GM19397 (cell line): ENCODE data around the gene CACNA1B.
"Not testable (repeated sequence)": the region's sequence is repeated elsewhere in the genome, so short reads cannot be mapped to it uniquely, and the experiment has no call there.

Experiments
- ATAC-seq: cut with Tn5 transposase; IDR thresholded peaks from one replicate; pipeline ENCODE4 v1.9.1; 2021; ENCODE audit warnings: mild to moderate bottlenecking, moderate library complexity; ENCODE audit not compliant: unreplicated experiment

Gene CACNA1B

DNA sequence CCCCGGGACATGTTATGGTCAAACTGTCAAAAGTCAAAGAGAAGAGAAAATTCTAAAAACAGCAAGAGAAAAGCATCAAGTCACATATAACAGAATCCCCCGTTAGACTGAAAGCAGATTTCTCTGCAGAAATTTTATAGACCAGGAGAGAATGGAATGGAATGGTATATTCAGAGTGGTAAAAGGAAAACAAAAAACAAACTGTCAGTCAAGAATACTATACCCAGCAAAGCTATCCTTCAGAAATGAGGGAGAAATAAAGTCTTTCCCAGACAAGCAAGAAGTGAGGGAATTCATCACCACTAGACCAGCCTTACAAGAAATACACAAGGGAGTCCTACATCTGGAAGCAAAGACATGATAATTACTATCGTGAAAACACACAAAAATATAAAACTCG, 208.0 kb downstream of the CACNA1B start:
- ATAC-seq = no peak

DNA sequence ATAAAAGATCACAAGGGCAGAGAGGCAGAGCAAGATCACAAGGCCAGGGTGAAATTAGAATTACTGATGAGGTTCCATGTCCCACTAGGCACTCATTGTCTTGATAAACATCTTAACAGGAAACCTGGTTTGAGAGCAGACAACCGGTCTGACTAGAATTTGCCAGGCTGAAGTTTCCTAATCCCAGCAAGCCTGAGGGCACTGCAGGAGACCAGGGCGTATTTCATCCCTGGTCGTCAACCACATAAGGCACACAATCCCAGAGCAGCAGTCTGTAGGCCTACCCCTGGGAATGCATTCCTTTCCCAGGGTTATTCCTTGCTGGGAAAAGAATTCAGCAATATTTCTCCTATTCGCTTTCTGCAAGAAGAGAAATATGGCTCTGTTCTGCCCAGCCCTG, 214.5 kb downstream of the CACNA1B start:
- ATAC-seq = not testable (repeated sequence)

DNA sequence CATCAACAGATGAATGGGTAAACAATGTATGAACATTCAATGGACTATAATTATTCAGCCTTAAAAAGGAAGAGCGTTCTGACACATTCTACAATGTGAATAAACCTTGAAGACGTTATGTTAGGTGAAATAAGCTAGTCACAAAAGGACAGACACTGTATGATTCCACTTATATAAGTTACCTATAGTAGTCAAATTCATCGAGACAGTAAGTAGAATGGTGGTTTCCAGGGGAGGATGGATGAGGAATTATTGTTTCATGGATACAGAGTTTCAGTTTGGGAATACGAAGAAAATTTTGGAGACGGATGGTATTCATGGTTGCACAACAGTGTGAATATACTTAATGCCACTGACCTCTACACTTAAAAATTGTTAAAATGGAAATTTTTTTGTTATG, 216.4 kb downstream of the CACNA1B start:
- ATAC-seq = no peak

DNA sequence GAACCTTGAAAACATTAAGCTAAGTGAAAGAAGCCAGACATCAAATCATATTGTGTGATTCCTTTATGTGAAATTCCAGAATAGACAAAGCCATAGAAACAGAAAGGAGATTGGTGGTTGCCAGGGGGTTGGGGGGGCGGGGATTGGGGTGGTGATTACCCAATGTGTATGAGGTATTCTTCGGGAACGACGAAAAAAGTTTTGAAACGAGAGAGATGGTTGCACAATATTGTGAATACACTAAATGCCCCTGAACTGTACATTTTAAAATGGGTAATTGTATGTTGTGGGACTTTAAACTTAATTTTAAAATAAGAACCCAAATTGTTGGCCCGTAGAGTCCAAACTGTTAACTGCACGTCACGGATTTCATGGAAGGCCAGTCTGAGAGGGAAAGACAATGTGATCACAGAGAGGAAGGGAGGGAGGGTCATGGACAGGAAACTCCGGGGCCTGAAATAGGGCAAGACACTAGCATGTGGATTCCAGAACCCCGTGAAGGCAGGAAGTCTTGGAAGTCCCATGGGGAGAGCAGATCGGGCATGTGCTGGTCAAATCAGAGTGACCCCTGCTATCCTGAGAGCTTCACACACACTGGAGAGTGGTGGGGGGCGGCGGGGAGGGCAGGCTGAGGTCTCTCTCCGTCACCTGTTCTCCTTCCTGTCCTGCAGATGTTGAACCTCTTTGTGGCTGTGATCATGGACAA, 218.4 kb downstream of the CACNA1B start:
- ATAC-seq = no peak

DNA sequence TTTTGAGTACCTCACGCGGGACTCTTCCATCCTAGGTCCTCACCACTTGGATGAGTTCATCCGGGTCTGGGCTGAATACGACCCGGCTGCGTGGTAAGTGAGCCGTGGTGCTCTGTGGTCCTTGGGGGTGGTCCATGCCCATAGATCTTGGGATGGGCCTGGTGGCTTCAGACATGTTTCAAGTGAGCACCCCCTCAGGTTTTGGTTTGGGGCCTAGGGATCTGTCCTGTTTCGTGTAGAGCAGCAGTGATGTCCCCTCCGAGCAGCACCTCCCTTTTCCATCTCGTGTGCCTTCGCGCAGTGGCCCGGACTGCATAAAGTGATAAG, 218.9 kb downstream of the CACNA1B start:
- ATAC-seq = no peak

DNA sequence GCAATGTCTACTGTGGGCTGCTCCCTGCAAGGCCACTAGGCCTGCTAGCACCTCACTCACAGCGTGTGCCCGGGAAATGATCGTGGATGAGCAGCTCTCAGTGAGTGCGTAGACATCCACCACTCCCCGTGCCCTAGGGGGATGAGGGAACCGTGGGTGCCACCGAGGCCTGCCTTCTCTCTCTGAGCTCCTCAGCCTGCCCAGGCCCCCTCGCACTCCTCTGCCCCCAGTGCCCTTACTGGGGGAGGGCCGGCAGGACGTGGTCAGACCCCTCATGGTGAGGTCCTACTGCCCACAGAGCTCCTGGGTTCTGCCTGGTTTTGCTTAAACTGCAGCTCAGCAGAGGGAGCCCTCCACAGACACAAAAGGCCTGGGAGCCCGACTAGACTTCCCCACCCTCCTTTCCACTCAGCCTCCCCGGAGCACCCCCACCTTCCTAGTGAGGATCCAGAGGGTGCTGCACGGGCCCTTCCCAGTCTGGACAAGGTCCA, 220.0 kb downstream of the CACNA1B start:
- no peak for ATAC-seq

DNA sequence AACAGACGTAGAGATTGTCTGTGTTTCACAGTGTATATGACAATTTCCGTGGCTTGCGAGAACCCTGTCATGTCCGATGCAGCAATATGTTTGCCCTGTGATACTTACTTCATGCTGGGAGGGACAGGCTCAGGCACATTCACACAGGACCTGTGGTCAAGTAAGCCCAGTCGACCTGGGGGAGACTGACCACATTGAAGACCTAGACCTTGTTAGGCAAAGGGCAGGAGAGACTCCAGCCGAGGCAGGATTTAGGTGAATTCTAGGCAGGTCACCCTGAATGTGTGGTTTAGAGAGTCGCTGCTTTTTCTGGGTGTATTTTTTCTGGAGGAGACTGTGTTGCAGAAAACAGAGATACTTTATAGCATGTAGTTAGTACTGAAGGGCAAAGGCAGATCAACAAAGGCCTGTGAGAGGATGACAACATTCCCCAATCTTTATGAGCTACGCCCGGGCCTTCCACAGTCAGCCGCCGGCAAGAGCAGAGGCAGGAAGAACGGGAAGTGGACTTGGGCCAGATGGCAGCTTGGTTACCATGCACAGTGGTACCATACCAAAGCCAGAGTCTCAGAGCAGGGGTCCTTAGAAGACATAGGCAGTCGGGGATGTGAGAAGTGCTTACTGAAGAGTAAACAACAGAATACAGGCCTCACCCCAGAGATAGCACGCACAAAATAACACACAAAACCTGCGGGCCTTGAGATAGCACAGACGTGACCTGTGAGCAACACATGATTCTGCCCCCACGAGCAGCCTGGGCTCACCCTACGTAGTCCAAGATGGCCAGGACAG, 220.7 kb downstream of the CACNA1B start:
- no peak for ATAC-seq

DNA sequence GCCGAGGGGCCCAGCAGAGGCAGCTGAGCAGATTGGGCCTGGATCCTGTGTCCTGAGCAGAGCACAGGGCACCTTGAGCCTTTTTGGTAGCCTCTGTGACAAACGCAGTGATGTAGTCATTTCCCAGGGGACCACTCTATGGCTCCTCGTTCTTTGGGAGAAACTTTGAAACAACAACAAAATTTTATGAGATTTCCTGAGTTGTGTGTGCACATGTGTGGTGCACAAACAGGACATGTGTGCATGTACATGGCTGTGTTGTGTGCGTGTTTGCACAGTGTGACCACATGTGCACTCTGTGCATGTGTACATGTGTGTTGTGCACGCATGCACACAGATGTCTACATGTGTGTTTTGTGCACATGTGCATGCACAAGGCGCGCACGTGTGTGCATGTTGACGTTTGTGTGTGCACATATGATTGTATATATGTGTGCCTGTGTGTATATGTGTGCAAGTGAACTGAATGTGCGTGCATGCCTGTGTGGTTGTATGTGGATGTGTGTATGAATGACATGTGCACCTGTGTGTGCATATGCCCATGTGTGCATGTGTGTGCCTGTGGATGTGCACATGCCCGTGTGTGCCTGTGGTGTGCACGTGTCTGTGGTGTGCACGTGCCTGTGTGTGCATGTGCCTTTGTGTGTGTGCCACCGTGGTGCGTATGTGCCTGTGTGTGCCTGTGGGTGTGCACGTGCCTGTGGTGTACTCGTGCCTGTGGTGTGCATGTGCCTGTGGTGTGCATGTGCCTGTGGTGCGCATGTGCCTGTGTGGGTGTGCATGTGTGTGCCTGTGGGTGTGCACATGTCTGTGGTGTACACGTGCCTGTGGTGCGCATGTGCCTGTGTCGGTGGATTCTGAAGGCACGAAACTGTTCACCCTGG, 221.6 kb downstream of the CACNA1B start:
- no peak for ATAC-seq

DNA sequence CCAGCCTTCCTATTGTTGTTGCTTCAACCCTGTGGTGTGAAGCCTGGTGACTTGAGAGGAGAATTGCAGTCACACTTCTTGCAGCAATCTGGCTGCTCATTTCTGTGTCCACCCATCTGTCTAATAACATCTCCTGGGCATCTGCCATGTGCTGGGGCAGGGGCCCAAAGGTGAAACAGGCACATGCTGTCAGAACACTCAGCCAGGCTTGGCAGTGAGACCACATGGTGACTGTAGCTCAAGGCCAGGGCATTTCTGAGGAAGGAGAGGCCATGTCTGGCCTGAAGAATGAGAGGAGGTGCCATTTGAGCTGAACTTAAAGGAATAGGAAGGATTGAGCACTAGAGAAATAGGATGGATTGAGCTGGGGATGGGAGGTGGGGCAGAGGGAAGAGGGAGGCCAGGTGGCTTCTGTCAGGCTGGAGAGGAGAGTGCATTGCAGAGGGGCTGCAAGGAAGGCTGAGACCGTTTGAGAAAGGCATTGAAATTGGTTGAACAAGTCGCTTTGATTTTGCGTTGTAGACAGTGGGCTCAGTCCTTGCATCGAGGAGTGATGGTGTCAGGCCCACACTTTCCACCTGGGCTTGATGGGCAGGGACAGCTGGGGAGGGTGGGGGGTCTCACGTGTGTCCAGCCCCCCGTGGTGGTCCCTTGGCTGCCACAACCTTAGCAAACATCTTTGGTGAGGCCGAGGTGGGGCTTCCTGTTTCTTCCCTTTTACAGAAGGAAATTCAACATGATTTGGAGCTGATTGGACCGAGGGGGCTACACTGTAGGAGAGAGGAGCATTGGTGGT, 222.4 kb downstream of the CACNA1B start:
- no peak for ATAC-seq

DNA sequence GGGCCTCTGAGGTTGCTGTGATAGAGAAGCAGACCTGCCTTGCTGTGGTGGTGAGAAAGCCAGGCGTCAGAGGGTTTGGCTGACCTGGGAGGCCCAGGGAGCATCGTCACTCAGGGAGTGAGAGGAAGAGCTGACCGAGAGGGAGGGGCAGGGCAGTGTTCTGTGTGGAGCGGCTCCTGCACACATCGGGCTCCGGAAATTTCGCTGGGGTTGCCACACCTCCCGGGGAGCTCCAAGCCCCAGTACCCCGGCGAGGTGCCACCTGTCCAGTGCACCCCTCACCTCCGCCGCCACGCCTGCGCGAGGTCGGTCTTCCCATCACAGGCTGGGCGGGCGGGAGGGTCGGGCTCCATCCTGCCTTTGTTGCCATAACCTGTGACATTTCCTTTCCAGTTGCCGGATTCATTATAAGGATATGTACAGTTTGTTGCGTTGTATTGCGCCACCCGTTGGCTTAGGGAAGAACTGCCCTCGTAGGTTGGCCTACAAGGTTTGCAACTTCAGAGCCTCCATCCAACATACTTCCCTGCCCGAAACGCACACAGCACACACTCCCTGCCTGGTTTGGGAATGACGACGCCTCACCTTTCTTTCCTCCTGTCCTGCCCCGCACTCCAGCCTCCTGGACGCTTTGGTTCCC, 223.2 kb downstream of the CACNA1B start:
- ATAC-seq = no peak

DNA sequence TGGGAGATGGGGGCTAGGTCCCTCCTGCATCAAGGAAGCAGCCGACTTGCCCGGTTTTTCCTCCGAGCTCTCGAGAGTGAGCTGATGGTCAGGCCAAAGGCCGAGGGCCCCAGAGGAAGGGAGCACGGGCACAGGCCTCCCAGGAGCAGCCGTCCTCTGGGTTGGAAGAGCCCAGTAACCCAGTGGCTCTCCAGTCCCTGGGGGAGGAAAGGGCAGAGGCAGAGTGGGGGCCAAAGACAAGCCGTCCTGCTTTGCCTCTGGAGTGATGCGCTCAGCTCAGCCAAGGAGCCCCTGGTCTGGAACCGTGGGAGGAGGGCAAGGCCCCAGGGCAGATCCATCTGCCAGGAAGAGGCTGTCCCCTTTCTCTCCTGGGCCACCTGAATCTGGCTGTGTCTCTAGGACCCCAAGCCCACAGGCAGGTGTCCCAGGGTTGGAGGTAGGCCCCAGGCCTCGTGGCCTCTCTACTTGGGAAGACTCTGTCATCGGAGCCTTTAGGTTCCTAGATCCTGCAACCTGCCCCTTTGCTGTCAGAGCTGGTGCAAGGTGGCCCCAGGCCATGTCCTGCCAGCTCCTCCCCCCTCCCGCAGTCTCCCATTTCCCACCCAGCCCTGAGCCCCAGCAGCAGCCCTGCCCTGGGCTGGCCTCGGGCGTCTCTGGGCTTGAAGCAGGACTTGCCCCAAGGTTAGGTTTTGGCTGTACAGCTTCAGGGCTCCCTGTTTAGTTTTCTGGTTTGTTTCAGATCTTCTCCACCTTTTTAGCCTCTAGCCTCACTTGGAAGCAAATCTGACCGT, 224.1 kb downstream of the CACNA1B start:
- ATAC-seq = no peak

DNA sequence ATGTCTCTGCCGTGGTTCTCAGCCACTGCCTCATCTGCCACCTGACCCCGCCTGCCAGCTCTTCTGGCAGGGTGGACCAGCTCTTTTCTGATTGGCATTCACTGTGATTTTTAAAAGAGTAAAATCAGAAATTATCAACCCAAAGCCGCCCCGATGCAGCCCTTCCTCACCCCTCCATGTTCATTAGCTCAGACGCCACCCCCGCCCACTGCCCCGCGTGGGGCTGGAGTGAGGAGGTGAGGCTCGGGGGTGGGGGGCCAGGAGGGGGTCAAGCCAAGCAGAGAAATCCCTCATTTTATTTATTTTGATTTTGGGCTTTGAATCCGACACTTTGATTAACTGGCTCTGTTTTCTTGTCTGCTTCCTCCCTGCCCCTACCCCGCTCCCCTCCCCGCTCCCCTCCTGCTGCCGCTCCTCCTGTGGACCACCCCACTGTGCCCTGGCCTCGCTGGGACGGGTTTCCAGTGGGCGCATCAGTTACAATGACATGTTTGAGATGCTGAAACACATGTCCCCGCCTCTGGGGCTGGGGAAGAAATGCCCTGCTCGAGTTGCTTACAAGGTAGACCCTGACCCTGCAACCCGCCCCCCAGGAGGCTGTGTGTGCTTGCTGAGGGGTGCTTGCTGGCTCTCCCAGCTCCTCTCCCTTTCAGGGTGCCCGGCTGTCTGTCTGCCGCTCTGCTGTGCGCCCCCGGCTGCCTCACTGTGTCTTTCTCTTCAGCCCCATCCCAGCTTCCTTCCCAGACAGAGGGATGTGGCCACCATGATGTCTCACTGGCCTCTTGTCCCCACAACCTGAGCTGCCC, 224.9 kb downstream of the CACNA1B start:
- ATAC-seq = no peak

DNA sequence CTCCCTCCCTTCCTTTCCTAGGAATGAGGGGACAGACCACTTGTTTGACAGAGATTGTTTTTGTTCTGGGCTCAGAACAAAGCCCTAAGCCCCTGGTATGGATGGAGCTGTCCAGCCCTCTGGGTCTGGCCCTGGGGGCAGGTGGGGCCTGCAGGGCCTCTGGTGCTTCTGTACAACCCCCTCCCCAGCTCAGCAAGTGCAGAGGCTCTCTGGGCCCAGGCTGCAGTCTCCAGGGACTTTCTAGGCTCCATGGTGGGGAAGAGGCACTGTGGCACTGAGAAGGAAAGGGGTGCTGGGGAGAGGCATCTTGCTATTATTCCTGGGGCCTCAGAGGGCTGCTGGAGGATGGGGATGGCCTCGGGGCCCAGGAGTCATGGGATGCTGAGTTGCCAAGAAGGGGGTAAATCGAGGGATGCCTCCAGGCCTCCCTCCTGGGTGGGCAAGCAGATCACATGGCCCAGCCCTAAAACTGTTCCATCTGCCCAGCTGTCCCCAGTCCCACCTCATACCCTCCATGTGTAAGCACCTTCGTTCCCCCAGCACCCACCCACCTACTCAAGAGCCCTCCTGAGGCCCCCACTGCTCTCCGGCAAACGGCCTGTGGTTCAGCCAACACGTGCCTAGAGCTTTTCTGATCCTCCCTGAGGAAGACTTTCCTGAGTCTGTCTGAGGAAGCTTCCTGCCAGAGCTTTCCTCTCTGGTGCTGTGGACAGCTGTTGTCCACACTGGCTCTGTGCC, 225.7 kb downstream of the CACNA1B start:
- no peak for ATAC-seq

DNA sequence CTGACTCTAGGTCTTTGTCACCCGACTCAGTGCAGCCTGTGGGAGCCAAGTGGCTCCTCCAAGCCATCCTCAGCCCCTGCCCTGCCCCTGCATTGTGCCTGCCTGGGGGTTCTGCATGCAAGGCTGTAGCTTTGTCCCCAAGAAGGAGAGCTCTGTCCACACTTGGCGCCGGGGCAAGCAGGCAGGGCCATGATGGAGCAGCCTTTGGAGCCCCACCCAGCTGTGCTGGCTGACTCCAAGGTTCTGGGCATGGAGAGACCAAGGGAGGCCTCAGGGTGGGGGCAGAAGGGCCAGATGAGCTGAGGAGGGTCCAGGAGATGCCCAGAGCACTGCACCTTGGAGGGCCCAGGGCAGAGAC, 226.2 kb downstream of the CACNA1B start:
- no peak for ATAC-seq

DNA sequence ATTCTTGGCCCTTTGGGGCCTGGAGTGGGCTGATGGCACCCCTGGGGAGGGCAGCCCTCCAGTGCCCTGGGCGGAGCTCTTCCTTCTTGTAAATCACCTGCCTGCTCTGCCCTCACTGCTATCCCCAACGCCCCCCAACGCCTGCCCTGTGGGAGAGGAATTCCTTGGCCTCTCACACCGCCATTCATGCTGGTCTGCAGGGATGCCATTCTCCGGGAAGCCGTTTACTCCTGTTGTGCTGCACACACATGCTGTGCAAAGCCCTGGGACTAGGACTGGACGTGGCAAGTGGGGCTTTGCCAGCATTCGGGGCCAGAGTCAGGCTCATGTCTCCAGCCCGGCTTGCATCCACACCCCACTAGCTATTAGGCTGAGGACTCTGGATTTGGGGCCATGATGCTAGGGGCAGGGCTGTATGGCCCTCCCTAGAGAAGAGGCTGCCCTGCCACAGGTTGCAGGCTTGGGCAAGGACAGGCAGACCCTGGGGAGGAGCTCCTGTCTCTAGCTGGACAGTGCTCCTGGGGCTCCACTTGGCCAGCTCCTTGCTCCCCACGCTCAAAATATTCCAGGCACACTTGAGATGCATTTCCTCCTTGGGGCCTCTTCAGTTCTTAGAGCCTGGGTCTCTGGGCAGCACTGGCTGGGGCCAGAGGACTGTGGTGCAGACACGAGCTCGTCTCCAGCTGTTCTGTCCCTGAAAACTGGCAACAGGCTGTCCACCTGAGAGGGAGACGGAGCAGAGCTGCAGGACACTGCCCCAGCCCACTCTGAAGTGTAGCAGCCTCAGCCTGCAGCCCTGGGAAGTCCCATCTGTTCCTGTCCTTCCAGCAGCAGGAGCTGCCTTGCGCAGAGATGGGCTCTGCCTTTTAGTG, 226.9 kb downstream of the CACNA1B start:
- ATAC-seq = no peak

DNA sequence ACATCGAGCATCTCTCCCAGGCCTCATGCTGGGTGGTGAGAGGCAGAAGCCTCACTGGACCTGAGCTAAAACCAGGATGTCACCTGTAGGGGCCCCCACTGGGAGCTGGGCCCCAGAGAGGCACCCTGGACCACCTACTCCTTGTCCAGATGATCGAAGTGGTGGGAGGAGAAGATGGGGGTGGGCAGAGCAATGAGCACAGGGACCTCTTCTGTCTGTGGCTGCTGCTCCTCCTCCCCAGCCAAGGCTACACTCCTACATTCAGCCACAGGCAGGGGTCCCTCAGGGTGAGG, 227.5 kb downstream of the CACNA1B start:
- no peak for ATAC-seq
